Skeletal muscle satellite cell (primary cell): Measurements from ENCODE around the gene KBTBD4.

ENCODE experiments used
- H3K27me3 ChIP-seq: 2 replicates; pipeline ENCODE4 v1.7.0; 2013; ENCODE audit warnings: low read length; ENCODE audit not compliant: control insufficient read depth, insufficient read depth
- H3K36me3 ChIP-seq: 2 replicates; pipeline ENCODE4 v1.7.0; 2013; ENCODE audit warnings: mild to moderate bottlenecking, control low read depth, low read length; ENCODE audit not compliant: insufficient read depth
- H3K4me1 ChIP-seq: 2 replicates; pipeline ENCODE4 v1.7.0; 2013; ENCODE audit warnings: low read length; ENCODE audit not compliant: control insufficient read depth, insufficient read depth
- H3K4me2 ChIP-seq: 2 replicates; pipeline ENCODE4 v1.7.0; 2013; ENCODE audit warnings: mild to moderate bottlenecking, low read length
- H3K4me3 ChIP-seq: 2 replicates; pipeline ENCODE4 v1.7.0; 2013; ENCODE audit warnings: low read length
- H3K9ac ChIP-seq: 2 replicates; pipeline ENCODE4 v1.7.0; 2013; ENCODE audit warnings: mild to moderate bottlenecking, low read depth, low read length, moderate library complexity
- H3K9me3 ChIP-seq: replicated peaks from 2 replicates; pipeline ENCODE4 v1.7.0; 2013; ENCODE audit warnings: mild to moderate bottlenecking, control low read depth, low read length

The KBTBD4 gene

GRCh38 chr11:47589584-47589976 lies 10.8 kb upstream of the KBTBD4 start:
- Histone ChIP-seq H3K27me3 (peaks cover 43% of the 10 kb centered on the region), H3K4me1 (peaks cover 14% of the 10 kb centered on the region), H3K4me3 (no peak overlapping the region), H3K4me2 (peak overlapping the region; percentile 45), H3K36me3 (no peaks in the 10 kb centered on the region), H3K9ac (no peak overlapping the region), H3K9me3 (no peaks in the 10 kb centered on the region)

- H3K4me1 ChIP-seq: peaks cover 14% of the 10 kb centered on the region
- H3K9me3 ChIP-seq: no peaks in the 10 kb centered on the region
Observed at GRCh38 chr11:47589118-47589517, 10.3 kb upstream of the KBTBD4 start.

GRCh38 chr11:47587723-47588326 lies 9.1 kb upstream of the KBTBD4 start:
- Histone ChIP-seq H3K4me2 (no peak overlapping the region), H3K4me1 (peaks cover 8% of the 10 kb centered on the region), H3K36me3 (peaks cover 16% of the 10 kb centered on the region), H3K27me3 (peaks cover 25% of the 10 kb centered on the region), H3K9me3 (no peaks in the 10 kb centered on the region), H3K9ac (no peak overlapping the region), H3K4me3 (no peak overlapping the region)

More at GRCh38 chr11:47589118-47589517, 10.3 kb upstream of the KBTBD4 start:
- no peak overlapping the region for H3K4me2 ChIP-seq
- no peak overlapping the region for H3K4me3 ChIP-seq
- H3K9ac ChIP-seq: no peak overlapping the region
- peaks cover 38% of the 10 kb centered on the region for H3K27me3 ChIP-seq
- peaks cover 4% of the 10 kb centered on the region for H3K36me3 ChIP-seq

- Histone ChIP-seq H3K27me3 (peaks cover 19% of the 10 kb centered on the region), H3K9me3 (no peaks in the 10 kb centered on the region), H3K4me3 (no peak overlapping the region), H3K9ac (no peak overlapping the region), H3K36me3 (peaks cover 22% of the 10 kb centered on the region), H3K4me2 (no peak overlapping the region), H3K4me1 (peaks cover 8% of the 10 kb centered on the region)
Observed at GRCh38 chr11:47587039-47587716, 8.4 kb upstream of the KBTBD4 start.

GRCh38 chr11:47586098-47586855 lies 7.5 kb upstream of the KBTBD4 start, which contains the start of gene FAM180B:
Gene FAM180B, plus strand, starts transcription at chr11:47586678. Its CDS starts 91 bp downstream, at chr11:47586769.
- Histone ChIP-seq H3K27me3 (peaks cover 13% of the 10 kb centered on the region), H3K9me3 (no peaks in the 10 kb centered on the region), H3K4me2 (no peak within 1 kb of the TSS), H3K4me3 (no peak within 1 kb of the TSS), H3K9ac (no peak within 1 kb of the TSS), H3K4me1 (peaks cover 8% of the 10 kb centered on the region), H3K36me3 (peaks cover 31% of the 10 kb centered on the region)

GRCh38 chr11:47583844-47584243 lies 5.1 kb upstream of the KBTBD4 start:
- Histone ChIP-seq H3K4me1 (peaks cover 16% of the 10 kb centered on the region), H3K9me3 (no peaks in the 10 kb centered on the region), H3K9ac (no peak overlapping the region), H3K36me3 (peaks cover 37% of the 10 kb centered on the region), H3K4me2 (no peak overlapping the region), H3K27me3 (no peaks in the 10 kb centered on the region), H3K4me3 (no peak overlapping the region)

- H3K4me2 ChIP-seq: peak overlapping the region; percentile 96
- no peaks in the 10 kb centered on the region for H3K27me3 ChIP-seq
- H3K9me3 ChIP-seq: no peaks in the 10 kb centered on the region
- H3K36me3 ChIP-seq: peaks cover 46% of the 10 kb centered on the region
- peak overlapping the region; percentile 94 for H3K9ac ChIP-seq
- peaks cover 24% of the 10 kb centered on the region for H3K4me1 ChIP-seq
- H3K4me3 ChIP-seq: peak overlapping the region; percentile 92
Observed at GRCh38 chr11:47577460-47578041, 1.2 kb downstream of the KBTBD4 start.

- no peak overlapping the region for H3K4me3 ChIP-seq
- H3K36me3 ChIP-seq: peaks cover 48% of the 10 kb centered on the region
- peak overlapping the region; percentile 42 for H3K4me2 ChIP-seq
- no peak overlapping the region for H3K9ac ChIP-seq
- peaks cover 29% of the 10 kb centered on the region for H3K4me1 ChIP-seq
- no peaks in the 10 kb centered on the region for H3K27me3 ChIP-seq
- no peaks in the 10 kb centered on the region for H3K9me3 ChIP-seq
Observed at GRCh38 chr11:47573321-47573720, 5.4 kb downstream of the KBTBD4 start.

GRCh38 chr11:47572715-47573255 lies 6.0 kb downstream of the KBTBD4 start:
- peak overlapping the region; percentile 42 for H3K4me2 ChIP-seq
- no peaks in the 10 kb centered on the region for H3K27me3 ChIP-seq
- H3K4me3 ChIP-seq: no peak overlapping the region
- H3K4me1 ChIP-seq: peaks cover 26% of the 10 kb centered on the region
- H3K9ac ChIP-seq: peak overlapping the region; percentile 55
- no peaks in the 10 kb centered on the region for H3K9me3 ChIP-seq
- H3K36me3 ChIP-seq: peaks cover 48% of the 10 kb centered on the region

GRCh38 chr11:47571895-47572294 lies 6.9 kb downstream of the KBTBD4 start:
- no peak overlapping the region for H3K4me3 ChIP-seq
- H3K36me3 ChIP-seq: peaks cover 44% of the 10 kb centered on the region

GRCh38 chr11:47571357-47571729 lies 7.4 kb downstream of the KBTBD4 start:
- Histone ChIP-seq H3K4me2 (no peak overlapping the region), H3K9me3 (no peaks in the 10 kb centered on the region), H3K9ac (no peak overlapping the region), H3K4me1 (peaks cover 21% of the 10 kb centered on the region), H3K36me3 (peaks cover 42% of the 10 kb centered on the region), H3K4me3 (no peak overlapping the region), H3K27me3 (no peaks in the 10 kb centered on the region)

More at GRCh38 chr11:47571895-47572294, 6.9 kb downstream of the KBTBD4 start:
- H3K4me1 ChIP-seq: peaks cover 21% of the 10 kb centered on the region
- H3K4me2 ChIP-seq: peak overlapping the region; percentile 42
- peak overlapping the region; percentile 55 for H3K9ac ChIP-seq
- no peaks in the 10 kb centered on the region for H3K27me3 ChIP-seq
- no peaks in the 10 kb centered on the region for H3K9me3 ChIP-seq
